GM23248 (cell line): ENCODE results near the gene POLE2.

Experiments
- EZH2 ChIP-seq: fragments of 200-600 bp; sonication (generic); IDR thresholded peaks from 2 replicates; pipeline ENCODE4 v1.6.1; 2018; ENCODE audit warnings: antibody characterized with exemption, mild to moderate bottlenecking; ENCODE audit not compliant: insufficient read depth, poor library complexity, severe bottlenecking
- EZH2phosphoT487 ChIP-seq: fragments of 200-600 bp; sonication (generic); IDR thresholded peaks from 2 replicates; pipeline ENCODE4 v1.6.1; 2018; ENCODE audit warnings: antibody characterized with exemption, moderate library complexity, mild to moderate bottlenecking, low read depth; ENCODE audit not compliant: insufficient read depth

GRCh38 chr14:49703965-49704364, 16.0 kb upstream of the POLE2 start:
- TF ChIP-seq EZH2 (no peak), EZH2phosphoT487 (no peak)
